SKM-1 treated with dmso at 0.1 percent for 144 hours (cell line): ENCODE data around the gene DIAPH3.
A peak's percentile ranks its signal among the peaks of the same experiment; 100 is the strongest.
"Not testable (repeated sequence)": the region's sequence is repeated elsewhere in the genome, so short reads cannot be mapped to it uniquely, and the experiment has no call there.

ENCODE experiments used
- DNase-seq: peaks from one replicate; lab custom pipeline; 2025; ENCODE audit not compliant: unreplicated experiment; lab: John Stamatoyannopoulos, UW

Gene DIAPH3

GRCh38 chr13:60094385-60095088 is 69.2 kb downstream of the DIAPH3 start:
- no peak for DNase-seq

GRCh38 chr13:60093425-60094019 is 70.2 kb downstream of the DIAPH3 start:
- DNase-seq: no peak

DNA sequence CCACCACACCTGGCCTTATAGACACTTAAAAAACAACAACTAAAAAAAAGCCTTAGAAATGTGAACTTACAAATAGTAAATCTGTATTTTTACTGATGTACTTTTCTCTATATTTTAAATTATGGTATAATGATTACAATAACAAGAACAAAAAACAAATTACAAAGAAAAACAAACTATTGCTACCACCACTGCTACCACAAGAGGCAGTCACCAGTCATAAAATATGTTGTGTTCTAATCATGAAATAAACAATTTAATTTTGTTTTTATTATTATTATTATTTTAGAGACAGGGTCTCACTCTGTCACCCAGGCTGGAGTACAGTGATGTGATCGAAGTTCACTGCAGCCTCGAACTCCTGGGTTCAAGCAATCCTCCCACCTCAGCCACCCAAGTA is 72.2 kb downstream of the DIAPH3 start:
- no peak for DNase-seq

DNA sequence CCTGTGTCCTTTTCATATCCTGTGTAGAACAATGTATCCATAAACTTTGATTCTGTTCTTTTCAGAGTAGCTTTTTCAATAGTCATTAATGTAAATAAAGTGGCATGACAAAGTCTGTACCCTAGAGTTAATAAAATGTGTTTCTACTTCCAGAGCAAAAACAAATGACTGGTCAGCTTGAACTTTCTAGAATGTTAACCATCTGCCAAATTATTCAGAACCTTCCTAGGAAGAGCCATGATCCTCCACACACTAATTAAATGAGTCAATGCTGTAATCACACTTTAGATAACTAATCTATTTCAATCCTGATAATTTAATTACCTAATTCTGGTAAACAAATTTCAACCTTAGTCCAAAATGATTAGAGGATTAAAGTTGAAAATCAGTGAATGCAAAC is 73.2 kb downstream of the DIAPH3 start:
- DNase-seq: no peak

DNA sequence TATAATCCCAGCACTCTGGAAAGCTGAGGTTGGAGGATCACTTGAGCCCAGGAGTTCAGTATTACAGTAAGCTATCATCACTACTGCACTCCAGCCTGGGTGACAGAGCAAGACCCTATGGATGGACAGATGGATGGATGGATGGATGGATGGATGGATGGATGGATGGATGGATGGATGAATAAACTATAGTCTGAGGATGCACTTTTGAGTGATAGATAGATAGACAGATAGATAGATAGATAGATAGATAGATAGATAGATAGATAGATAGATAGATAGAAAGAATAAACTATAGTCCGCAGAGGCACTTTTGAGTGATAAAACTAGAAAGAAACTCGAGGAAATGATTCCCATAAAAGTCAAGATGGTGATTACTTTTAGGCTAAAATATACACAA is 79.9 kb downstream of the DIAPH3 start:
- DNase-seq: not testable (repeated sequence)

DNA sequence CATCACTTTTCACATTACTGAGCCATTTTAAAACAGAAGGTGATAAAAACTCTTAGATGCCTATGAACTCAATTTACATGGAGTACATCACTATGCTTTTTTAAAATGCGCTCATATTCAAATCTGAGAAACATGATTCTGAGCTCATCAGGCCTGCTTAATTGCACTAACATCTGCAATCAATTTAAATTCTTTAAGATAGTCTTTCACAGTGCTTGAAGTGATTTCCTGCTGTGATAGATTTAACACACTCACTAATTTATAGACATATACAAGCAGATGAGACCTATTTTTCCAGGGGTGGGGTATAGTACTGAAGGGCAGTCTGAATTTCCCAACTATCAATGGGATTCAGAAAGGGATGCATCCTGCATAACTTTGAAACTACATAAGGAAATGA is 82.9 kb downstream of the DIAPH3 start:
- no peak for DNase-seq

DNA sequence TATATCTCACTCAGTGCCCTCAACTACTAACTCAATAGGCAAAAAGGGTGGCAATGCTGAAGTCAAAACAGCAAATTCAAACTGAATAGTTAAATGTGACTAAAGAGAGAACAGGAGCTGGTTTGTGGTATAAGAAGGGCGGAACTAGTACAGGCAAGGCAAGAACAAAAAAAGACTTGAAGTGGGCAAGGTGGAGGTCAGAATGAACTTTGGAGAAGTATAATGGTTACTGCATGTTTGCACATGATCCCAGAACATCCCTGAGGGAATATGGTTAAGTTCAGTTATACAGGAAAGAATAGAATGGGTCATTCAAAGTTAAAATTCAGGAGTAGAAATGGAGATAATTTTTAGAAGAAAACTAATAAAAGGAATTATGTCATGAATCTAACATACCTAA is 85.5 kb downstream of the DIAPH3 start:
- no peak for DNase-seq

GRCh38 chr13:60075850-60076249 is 87.9 kb downstream of the DIAPH3 start:
- no peak for DNase-seq

GRCh38 chr13:60074397-60074796 is 89.3 kb downstream of the DIAPH3 start:
- DNase-seq: no peak

DNA sequence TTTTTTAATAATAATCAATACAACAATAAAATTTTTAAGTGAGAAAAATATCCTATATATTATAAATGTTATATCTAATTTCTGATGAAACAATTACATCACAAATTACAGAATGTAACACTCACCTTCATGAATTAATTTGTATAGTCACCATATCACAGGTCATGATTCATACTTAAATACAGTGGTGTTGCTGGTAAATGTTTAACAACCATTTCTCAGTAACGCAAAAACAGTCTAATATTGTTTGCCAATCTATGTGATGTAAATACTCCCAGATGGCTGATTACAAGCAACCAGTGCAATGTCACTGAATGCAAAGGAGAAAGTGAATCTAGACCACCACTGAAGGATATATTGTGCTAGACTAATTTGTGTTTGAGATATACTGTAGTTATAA is 97.5 kb downstream of the DIAPH3 start:
- DNase-seq: no peak

DNA sequence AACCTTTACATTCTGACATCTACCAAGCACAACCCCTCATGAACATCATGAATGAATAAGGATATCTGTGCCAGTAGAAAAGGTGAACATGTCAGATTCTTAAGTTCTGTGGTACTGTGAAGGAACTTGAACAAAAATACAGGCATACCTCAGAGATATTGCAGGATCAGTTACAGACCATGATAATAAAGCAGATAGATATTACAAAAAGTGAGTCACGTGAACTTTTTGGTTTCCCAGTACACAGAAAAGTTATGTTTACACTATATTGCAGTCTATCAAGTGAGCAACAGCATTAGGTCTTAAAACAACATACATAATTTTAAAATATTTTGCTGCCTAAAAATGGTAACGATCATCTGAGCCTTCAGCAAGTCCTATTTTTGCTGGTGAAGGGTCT is 101.2 kb downstream of the DIAPH3 start:
- no peak for DNase-seq

GRCh38 chr13:60061737-60062136 is 102.0 kb downstream of the DIAPH3 start:
- DNase-seq: no peak

DNA sequence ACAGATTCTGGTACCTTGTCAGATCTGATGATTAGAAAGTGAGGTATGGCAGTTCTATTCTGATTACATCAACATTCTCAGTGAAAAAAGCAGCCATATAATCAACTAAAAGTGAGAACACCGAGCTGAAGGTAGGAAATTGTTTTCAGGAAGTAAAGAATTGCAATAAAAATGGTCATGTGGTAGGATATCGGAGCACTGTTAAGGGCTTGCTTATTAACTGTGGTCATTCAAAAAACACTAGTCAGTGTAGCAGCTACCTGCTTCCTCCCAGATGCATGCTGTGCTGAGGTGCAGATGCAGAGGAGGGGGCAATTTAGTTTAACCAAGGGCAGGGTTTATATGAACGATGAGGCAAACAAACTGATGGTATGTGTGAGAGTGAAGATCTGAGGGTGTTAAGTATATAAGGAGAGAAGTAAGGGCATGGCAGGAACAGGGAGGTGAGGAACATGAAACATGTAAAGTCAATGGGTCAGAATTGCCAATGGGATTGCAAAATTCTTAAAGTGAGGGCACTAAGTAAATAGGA is 111.9 kb downstream of the DIAPH3 start:
- no peak for DNase-seq

GRCh38 chr13:60048353-60048752 is 115.4 kb downstream of the DIAPH3 start:
- DNase-seq: not testable (repeated sequence)

DNA sequence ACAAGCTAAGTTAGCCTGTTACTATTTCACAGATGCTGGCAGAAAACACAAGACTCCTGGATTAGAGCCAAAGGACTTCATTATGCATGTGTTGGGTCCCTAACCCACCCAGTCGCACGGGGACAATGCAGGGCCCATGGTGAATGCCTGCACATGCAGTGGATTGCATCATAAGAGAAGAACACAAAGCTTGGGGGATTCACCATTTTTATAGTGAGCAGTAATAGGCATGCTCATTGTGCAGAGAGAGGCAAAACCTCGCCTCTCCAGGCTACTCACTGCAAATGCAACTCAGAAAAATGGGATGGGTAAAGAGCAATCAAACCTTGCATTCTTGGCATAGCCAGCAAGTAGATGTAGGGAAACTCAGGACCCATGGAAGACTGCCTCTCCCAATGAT is 115.8 kb downstream of the DIAPH3 start:
- DNase-seq: no peak

GRCh38 chr13:60044321-60044720 is 119.4 kb downstream of the DIAPH3 start:
- no peak for DNase-seq

- no peak for DNase-seq
These were observed 120.5 kb downstream of the DIAPH3 start for GRCh38 chr13:60043262-60043661.

- DNase-seq: not testable (repeated sequence)
These were observed 123.1 kb downstream of the DIAPH3 start for GRCh38 chr13:60040668-60041067.

GRCh38 chr13:60035874-60036273 is 127.9 kb downstream of the DIAPH3 start:
- no peak for DNase-seq

DNA sequence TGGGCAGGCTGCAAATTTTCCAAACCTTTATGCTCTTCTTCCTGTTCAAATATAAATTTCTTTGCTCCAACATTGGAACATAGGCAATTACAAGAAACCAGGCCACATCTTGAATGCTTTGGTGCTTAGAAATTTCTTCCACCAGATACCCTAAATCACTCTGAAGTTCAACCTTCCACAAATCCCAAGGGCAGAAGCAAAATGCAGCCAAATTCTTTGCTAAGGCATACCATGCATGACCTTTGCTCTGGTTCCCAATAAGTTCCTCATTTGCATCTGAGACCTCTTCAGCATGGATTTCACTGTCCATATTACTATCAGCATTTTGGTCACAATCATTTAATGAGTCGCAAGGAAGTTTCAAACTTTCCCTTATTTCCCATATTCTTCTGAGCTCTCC is 130.9 kb downstream of the DIAPH3 start:
- DNase-seq: no peak

DNA sequence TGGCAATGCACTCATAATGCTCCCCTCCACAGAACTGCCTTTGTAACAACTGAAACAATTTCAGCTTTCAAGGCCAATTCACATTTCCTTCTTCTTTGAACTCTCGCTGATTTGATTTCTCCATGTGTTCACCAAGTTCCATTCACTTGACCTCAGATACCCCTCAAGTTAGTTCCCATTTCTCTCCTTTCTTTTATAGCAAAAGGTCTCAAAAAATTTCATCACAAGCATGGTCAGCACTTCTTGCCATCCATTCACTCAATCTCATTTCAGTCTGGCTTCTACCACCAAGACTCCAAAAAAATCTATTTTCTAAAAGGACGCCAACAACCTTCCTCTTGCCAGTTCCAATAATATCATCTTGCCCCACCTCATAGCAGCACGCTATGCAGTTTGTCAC is 135.7 kb downstream of the DIAPH3 start:
- DNase-seq: peak; percentile 49

DNA sequence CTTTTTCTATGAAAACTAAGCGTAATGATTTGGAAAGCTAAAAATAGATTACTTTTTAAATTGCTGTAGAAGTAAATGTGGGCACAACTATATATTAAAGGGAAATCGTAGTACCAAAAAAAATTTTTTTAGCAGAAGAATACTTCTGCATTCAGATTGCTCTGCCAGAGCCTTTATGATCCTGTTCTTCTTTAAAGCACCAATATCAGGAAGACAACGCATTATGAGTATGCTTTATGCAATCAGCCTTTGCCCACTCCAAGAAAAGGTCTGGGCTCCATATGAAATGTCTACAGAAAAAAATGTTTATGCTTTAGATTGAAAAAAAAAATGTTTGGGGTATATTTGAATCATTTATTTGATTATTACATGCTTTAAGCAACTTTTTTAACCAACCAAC is 137.4 kb downstream of the DIAPH3 start:
- no peak for DNase-seq

DNA sequence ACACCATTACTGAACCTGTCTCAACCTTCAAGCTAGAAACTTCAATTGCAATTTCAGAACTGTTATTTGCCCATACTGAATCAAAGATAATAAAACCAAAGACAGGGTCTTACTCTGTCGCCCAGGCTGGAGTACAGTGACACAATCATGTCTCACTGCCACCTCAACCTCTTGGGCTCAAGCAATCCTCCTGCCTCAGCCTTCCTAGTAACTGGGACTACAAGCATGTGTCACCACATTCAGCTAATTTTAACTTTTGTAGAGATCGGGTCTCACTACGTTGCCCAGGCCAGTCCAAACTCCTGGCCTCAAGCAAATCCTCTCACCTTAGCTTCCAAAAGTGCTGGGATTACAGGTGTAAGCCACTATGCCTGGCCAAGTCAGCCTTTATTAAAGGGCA is 143.4 kb downstream of the DIAPH3 start:
- no peak for DNase-seq
